ENCODE data around the gene PCBP1.
A peak's percentile ranks its signal among the peaks of the same experiment; 100 is the strongest.
"Not testable (repeated sequence)": the region's sequence is repeated elsewhere in the genome, so short reads cannot be mapped to it uniquely, and the experiment has no call there.

The PCBP1 gene

DNA sequence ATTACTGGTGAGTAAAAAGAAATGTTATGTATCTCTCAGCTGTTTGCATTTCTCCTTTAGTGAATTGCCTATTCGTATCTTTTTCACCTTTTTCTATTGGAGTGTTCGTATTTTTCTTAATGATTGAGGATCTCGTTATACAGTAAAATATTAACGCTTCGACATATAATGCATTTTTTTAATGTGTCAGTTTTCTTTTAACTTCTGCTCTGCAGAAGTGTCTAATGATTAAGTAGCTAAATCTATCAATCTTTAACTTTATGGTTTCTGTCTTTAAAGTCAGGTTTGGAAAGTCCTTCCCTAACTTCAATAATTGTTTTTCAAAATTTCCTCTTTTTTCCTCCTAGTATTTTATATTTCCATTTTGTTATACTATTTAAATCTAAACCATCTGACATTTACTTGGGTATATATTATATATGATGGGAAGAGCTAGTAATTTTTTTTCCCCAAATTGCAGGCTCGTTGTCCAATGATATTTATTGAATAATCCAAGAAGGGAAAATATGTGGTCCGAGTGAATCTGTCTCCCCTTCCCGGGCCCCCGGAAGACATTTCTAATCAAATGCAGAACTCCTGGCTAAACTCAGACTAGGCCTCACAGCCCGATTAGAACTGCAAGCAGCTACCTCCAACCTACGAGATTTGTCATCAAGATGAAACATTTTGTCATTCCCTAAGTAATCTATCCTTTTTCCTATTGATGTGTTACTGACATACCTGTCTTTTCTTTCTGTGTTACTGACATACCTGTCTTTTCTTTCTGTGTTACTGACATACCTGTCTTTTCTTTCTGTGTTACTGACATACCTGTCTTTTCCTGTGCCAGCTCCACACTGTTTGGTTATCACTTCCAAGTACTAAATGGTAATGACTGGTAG is 17.2 kb downstream of the PCBP1 start:
- no peaks in the 10 kb centered on the region for H3K9me3 Mint-ChIP-seq

GRCh38 chr2:70106138-70106537 is 18.9 kb downstream of the PCBP1 start:
- H3K9me3 Mint-ChIP-seq; H3K36me3 Mint-ChIP-seq (ENCODE audit: low read depth); H3K4me3 Mint-ChIP-seq; H3K27me3 Mint-ChIP-seq (ENCODE audit: low read depth): not testable (repeated sequence)
- H3K27ac Mint-ChIP-seq, result peak overlapping the region in 2 of 3 experiments; percentile 100
- H3K4me1 Mint-ChIP-seq, result peaks cover 50% of the 10 kb centered on the region

More for the DNA sequence above, 17.2 kb downstream of the PCBP1 start:
- Mint-ChIP-seq H3K4me3 (peak overlapping the region; percentile 73 to 80 (median 78)), H3K36me3 (ENCODE audit: low read depth) (no peaks in the 10 kb centered on the region), H3K27ac (peak overlapping the region; percentile 99 to 100 (median 100)), H3K4me1 (peaks cover 49% of the 10 kb centered on the region), H3K27me3 (ENCODE audit: low read depth) (no peaks in the 10 kb centered on the region)
- no peak for TF ChIP-seq CTCF (IDR thresholded peaks at IDR 0.05; ENCODE audit: unreplicated experiment in 3 of 3)

GRCh38 chr2:70110397-70110796 is 23.1 kb downstream of the PCBP1 start:
- not testable (repeated sequence) for H3K9me3 Mint-ChIP-seq; H3K4me3 Mint-ChIP-seq; H3K27me3 Mint-ChIP-seq (ENCODE audit: low read depth); H3K36me3 Mint-ChIP-seq (ENCODE audit: low read depth)
- Mint-ChIP-seq H3K27ac (peak overlapping the region; percentile 100), H3K4me1 (peaks cover 55% of the 10 kb centered on the region)

DNA sequence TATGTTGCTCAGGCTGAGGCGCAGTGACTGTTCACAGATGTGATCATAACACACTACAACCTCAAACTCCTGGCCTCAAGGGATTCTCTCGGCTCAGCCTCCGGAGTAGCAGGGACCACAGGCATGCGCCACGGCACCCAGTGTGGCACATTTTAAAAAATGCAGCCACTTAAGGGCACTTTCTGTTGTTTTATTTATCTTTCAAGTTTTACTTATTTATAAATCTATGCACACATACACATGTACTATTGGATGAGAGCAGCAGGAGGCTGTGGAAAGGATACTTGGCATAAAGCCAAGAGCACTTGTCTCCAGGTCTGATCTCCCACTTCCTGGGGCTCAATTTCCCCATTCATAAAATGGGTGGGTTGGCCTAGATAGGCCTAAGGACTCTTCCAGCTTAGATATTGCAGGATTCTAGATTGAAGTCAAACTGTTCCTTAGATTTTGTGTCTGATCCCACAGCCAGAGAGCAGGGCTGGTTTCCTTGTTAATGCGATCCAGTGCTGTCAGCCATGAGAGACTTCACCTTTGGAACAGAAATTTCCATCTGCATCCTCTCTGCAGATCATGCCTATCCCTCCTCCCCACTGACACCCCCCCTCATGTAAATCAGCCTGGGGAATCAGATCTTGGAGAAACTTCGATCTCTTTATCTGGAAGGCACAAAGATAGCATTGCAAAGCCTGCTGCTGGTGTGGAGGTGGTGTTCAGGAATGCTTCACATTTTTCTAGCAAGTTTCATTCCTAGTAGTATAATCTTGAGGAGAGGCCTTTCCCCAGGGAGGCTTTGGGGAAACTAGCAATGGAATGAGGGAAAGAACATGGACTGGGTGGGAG is 24.7 kb downstream of the PCBP1 start:
- Mint-ChIP-seq H3K36me3 (ENCODE audit: low read depth) (no peaks in the 10 kb centered on the region), H3K27me3 (ENCODE audit: low read depth) (no peaks in the 10 kb centered on the region), H3K4me1 (peaks cover 69% of the 10 kb centered on the region), H3K4me3 (peak overlapping the region; percentile 28 to 39 (median 36)), H3K27ac (peak overlapping the region; percentile 96 to 99 (median 98)), H3K9me3 (no peaks in the 10 kb centered on the region)
- TF ChIP-seq CTCF (IDR thresholded peaks at IDR 0.05; ENCODE audit: unreplicated experiment in 3 of 3), result no peak

- Mint-ChIP-seq H3K27ac (peak overlapping the region; percentile 93 to 98 (median 96)), H3K4me3 (peak overlapping the region in 2 of 3 experiments; percentile 1 to 40), H3K9me3 (no peaks in the 10 kb centered on the region), H3K36me3 (ENCODE audit: low read depth) (no peaks in the 10 kb centered on the region), H3K4me1 (peaks cover 67% of the 10 kb centered on the region), H3K27me3 (ENCODE audit: low read depth) (no peaks in the 10 kb centered on the region)
- no peak for TF ChIP-seq CTCF (IDR thresholded peaks at IDR 0.05; ENCODE audit: unreplicated experiment in 3 of 3)
Observed at GRCh38 chr2:70113359-70114070, 26.2 kb downstream of the PCBP1 start.

GRCh38 chr2:70115646-70116442 is 28.6 kb downstream of the PCBP1 start:
- Mint-ChIP-seq H3K4me3 (peak overlapping the region in 1 of 3 experiments; percentile 45), H3K4me1 (peaks cover 70% of the 10 kb centered on the region), H3K36me3 (ENCODE audit: low read depth) (no peaks in the 10 kb centered on the region), H3K27me3 (ENCODE audit: low read depth) (no peaks in the 10 kb centered on the region), H3K9me3 (no peaks in the 10 kb centered on the region), H3K27ac (peak overlapping the region; percentile 91 to 98 (median 94))
- no peak for TF ChIP-seq CTCF (IDR thresholded peaks at IDR 0.05; ENCODE audit: unreplicated experiment in 3 of 3)

Measured in nephron (organoid).